Neural cell (in vitro differentiated cells): ENCODE measurements around the gene DCPS.

ENCODE experiments used
- CTCF ChIP-seq: fragments of 450-650 bp; IDR thresholded peaks from 2 replicates; pipeline ENCODE4 v1.5.1; 2014; ENCODE audit warnings: antibody characterized with exemption, mild to moderate bottlenecking, moderate library complexity; ENCODE audit not compliant: poor library complexity, severe bottlenecking
- EZH2 ChIP-seq: fragments of 200-600, 300-800 bp; shearing (Covaris generic), sonication (generic); IDR thresholded peaks from 2 replicates; pipeline ENCODE4 v1.6.1; 2014; ENCODE audit warnings: antibody characterized with exemption, low read length, borderline replicate concordance, mild to moderate bottlenecking; ENCODE audit not compliant: insufficient read depth, poor library complexity, severe bottlenecking
- RAD21 ChIP-seq: fragments of 450-650 bp; conservative IDR thresholded peaks from 2 replicates; pipeline ENCODE4 v1.6.1; 2014; ENCODE audit warnings: antibody characterized with exemption, mild to moderate bottlenecking, moderate library complexity
- SMC3 ChIP-seq: fragments of 450-650 bp; conservative IDR thresholded peaks from 2 replicates; pipeline ENCODE4 v1.6.1; 2014; ENCODE audit warnings: antibody characterized with exemption, mild to moderate bottlenecking, moderate library complexity; ENCODE audit not compliant: poor library complexity

- TF ChIP-seq RAD21 = no peak
- no peak for TF ChIP-seq CTCF
- no peak for TF ChIP-seq SMC3
- TF ChIP-seq EZH2 = no peak
Measured at GRCh38 chr11:126392633-126393013, 88.8 kb downstream of the DCPS start.
